K562 (cell line): Measurements from ENCODE around the gene CALHM1. TPM values are rescaled to one million over a fixed set of nuclear protein-coding genes. Genes with fewer than 3 reads are reported as not detected.

Source experiments
- ATAC-seq: fragments of 200-7000 bp; cut with Tn5 transposase; 3 replicates; pipeline ENCODE4 v1.9.1; 2020; ENCODE audit warnings: moderate library complexity
- BruUV-seq: library from RNA; stranded (reverse); fragments of 400-500 nt; replicated peaks from 2 replicates; lab custom pipeline; 2021; lab: Mats Ljungman, UMichigan
- CTCF ChIA-PET: fragments of 300-600 bp; formaldehyde crosslinking; extraction: SDS; loops from one replicate; lab custom pipeline; 2021; ENCODE audit warnings: low intra/inter-chr PET ratio; lab: Yijun Ruan, JAX
- POLR2A ChIA-PET: fragments of 300-600, 350-650 bp; sonication (Branson Sonifier 250); formaldehyde crosslinking; extraction: SDS; loops from one replicate; lab custom pipeline; 2021; ENCODE audit warnings: antibody characterized with exemption, inconsistent platforms; lab: Yijun Ruan, JAX
- DNase-seq, 4 experiments: peaks; one replicate each; pipeline versions ENCODE4 v3.0.0 to v3.0.0-alpha.2; 2011 to 2018; ENCODE audit warnings: low spot score in 3 of 4, mixed read lengths in 3 of 4; ENCODE audit errors: extremely low read depth in 1 of 4
- FAIRE-seq: peaks from 2 replicates; lab custom pipeline; 2011; peaks lifted over from hg19 to GRCh38; lab: Jason Lieb, UNC
- H2AFZ ChIP-seq: 2 replicates; pipeline ENCODE4 v1.6.0; 2011; ENCODE audit warnings: low read depth, low read length, control low read depth, inconsistent platforms
- H3K27ac ChIP-seq: fragments of 200-600 bp; 3 replicates; pipeline ENCODE4 v1.8.0; 2011; ENCODE audit warnings: low read depth, mild to moderate bottlenecking, control low read depth, inconsistent platforms, low read length, moderate library complexity, mixed read lengths; ENCODE audit errors: extremely low read depth
- H3K27me3 ChIP-seq, 2 experiments: fragments of 300-600 bp in 1 of 2; 2 replicates in 1 of 2; 3 replicates in 1 of 2; pipeline versions ENCODE4 v1.6.0 to v1.8.0; 2011; ENCODE audit warnings: inconsistent platforms in 2 of 2, low read length in 2 of 2, mild to moderate bottlenecking in 1 of 2, mixed read lengths in 1 of 2, moderate library complexity in 1 of 2; ENCODE audit not compliant: control insufficient read depth in 2 of 2, insufficient read depth in 2 of 2
- H3K36me3 ChIP-seq: fragments of 300-600 bp; 3 replicates; pipeline ENCODE4 v1.8.0; 2011; ENCODE audit warnings: mild to moderate bottlenecking, low read length, inconsistent platforms; ENCODE audit not compliant: control insufficient read depth, insufficient read depth
- H3K4me1 ChIP-seq, 2 experiments: fragments of 200-600 bp in 1 of 2; replicated peaks in 1 of 2; 2 replicates in 1 of 2; 3 replicates in 1 of 2; pipeline versions ENCODE4 v1.5.1 to v1.8.0; 2011; ENCODE audit warnings: inconsistent platforms in 2 of 2, low read length in 2 of 2, mild to moderate bottlenecking in 1 of 2, mixed read lengths in 1 of 2, moderate library complexity in 1 of 2; ENCODE audit not compliant: control insufficient read depth in 2 of 2, insufficient read depth in 2 of 2
- H3K4me2 ChIP-seq: 2 replicates; pipeline ENCODE4 v1.6.1; 2011; ENCODE audit warnings: low read length, control low read depth, inconsistent platforms, mixed read lengths; ENCODE audit not compliant: insufficient read depth
- H3K4me3 ChIP-seq: fragments of 200-600 bp; sonication (generic), shearing (Covaris generic); 2 replicates; pipeline ENCODE4 v1.5.1; 2016; ENCODE audit warnings: control low read depth, inconsistent platforms
- H3K79me2 ChIP-seq: fragments of 200-600 bp; 3 replicates; pipeline ENCODE4 v1.8.0; 2011; ENCODE audit warnings: low read length, inconsistent platforms; ENCODE audit not compliant: control insufficient read depth, insufficient read depth
- H3K9ac ChIP-seq, 2 experiments: 2 replicates each; pipeline versions ENCODE4 v1.6.0 to v1.6.1; 2011; ENCODE audit warnings: low read depth in 2 of 2, low read length in 2 of 2, control low read depth in 1 of 2, inconsistent platforms in 1 of 2, mild to moderate bottlenecking in 1 of 2, mixed read lengths in 1 of 2; ENCODE audit not compliant: insufficient read depth in 1 of 2
- H3K9me1 ChIP-seq: one replicate; pipeline ENCODE4 v1.6.0; 2011; ENCODE audit warnings: inconsistent platforms, mild to moderate bottlenecking, low read length, moderate library complexity; ENCODE audit not compliant: control insufficient read depth, insufficient read depth
- H3K9me3 ChIP-seq: replicated peaks from 2 replicates; pipeline ENCODE4 v1.5.1; 2011; ENCODE audit warnings: low read depth, low read length, inconsistent platforms; ENCODE audit not compliant: control insufficient read depth, insufficient read depth
- H4K20me1 ChIP-seq: replicated peaks from 2 replicates; pipeline ENCODE4 v1.6.1; 2011; ENCODE audit warnings: low read length, inconsistent platforms, mixed read lengths; ENCODE audit not compliant: control insufficient read depth, insufficient read depth
- CEBPG ChIP-seq, 3 experiments: fragments of 200-800 bp in 1 of 3; sonication (Bioruptor generic) in 1 of 3; sonication (generic) in 1 of 3; formaldehyde crosslinking in 1 of 3; IDR thresholded peaks in 2 of 3; conservative IDR thresholded peaks in 1 of 3; 2 replicates each; pipeline versions ENCODE4 v1.6.1 to v1.8.0; 2016 to 2022; ENCODE audit warnings: missing compliant biosample characterization in 2 of 3, missing genetic modification characterization in 2 of 3, mild to moderate bottlenecking in 1 of 3, missing genetic modification reagents in 1 of 3
- ZFP36 ChIP-seq: fragments of 150-350 bp; IDR thresholded peaks from 2 replicates; pipeline ENCODE4 v1.6.1; 2018; ENCODE audit warnings: low read length, low read depth; ENCODE audit not compliant: partially characterized antibody
- WGBS: fragments of 100-300 bp; shearing (Covaris generic); methylation state at CpG from one replicate; pipeline ENCODE4 v1.1.6; 2016; ENCODE audit warnings: low coverage, mixed read lengths; ENCODE audit not compliant: insufficient coverage; ENCODE audit errors: missing lambda C conversion rate; 5-methylcytosine and 5-hydroxymethylcytosine counted together
- in situ Hi-C: fragments of 300-500 bp; cut with MboI; formaldehyde crosslinking; loops from 4 replicates; pipeline ENCODE4 v1.15.0; 2018; ENCODE audit warnings: inconsistent platforms, mixed read lengths
- intact Hi-C: fragments of 100-400 bp; cut with micrococcal nuclease; formaldehyde crosslinking; loops from 2 replicates; pipeline ENCODE4 v1.14.2; 2022
- polyA plus RNA-seq, 8 experiments: library from polyadenylated mRNA; depleted of rRNA in 4 of 8; stranded (reverse) in 5 of 8; unstranded in 3 of 8; fragments of >200 nt; fragmentation: Nextera tagmentation in 2 of 8; fragmentation: Illumina TruSeq in 1 of 8; extraction: Ambion mirVana in 2 of 8; extraction: Trizol in 1 of 8; gene quantifications; 2 replicates each; pipeline versions ENCODE4 v1.2.1 to v1.2.3, GENCODE V29; 2011 to 2014; ENCODE audit warnings: inconsistent platforms in 1 of 8, missing spikeins in 1 of 8
- total RNA-seq, 7 experiments: library from RNA; depleted of rRNA in 6 of 7; stranded (reverse); fragments of >200 nt in 6 of 7; fragmentation: Illumina TruSeq in 2 of 7; extraction: Trizol in 2 of 7; gene quantifications; 2 replicates each; pipeline versions ENCODE4 v1.2.1 to v1.2.3, GENCODE V29; 2011 to 2021; ENCODE audit warnings: low replicate concordance in 1 of 7
- TF ChIP-seq, protein P1 (sequence below): fragments of 250-450 bp; sonication (Bioruptor Pico); IDR thresholded peaks from 2 replicates; pipeline ENCODE4 v1.4.0; 2020

CALHM1 gene
- total and polyA plus RNA-seq, 9 of the 15 experiments (the other 6 are each of a cell fraction or from before 2014, with no cell fraction given), result 0.03 TPM; not detected in 8

DNA sequence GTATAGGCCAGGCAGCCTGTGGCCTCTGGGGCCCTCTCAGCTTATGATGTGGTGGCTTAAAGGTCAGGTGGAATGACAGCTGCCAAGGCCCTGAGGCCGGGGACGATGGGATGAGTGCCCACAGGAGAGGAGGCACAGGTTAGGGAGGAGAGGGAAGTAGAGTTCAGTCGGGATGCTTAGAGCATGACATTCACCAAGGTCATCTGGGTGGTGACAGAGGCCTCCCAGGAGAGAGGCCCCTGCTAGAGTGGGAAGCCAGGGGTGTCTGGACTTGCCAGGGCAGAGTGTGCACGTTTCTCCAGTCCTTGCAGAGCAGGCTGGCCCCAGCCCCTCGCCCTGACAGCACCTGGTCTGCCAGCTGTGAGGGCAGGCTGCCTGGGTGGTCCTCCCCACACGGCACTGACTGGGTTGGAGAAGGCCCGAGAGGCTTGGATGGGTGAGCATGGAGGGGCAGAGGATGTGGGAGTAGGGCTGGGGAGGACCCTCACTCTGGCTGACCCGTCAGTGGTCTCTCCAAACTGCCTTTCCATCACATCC lies 1.5 kb downstream of the CALHM1 start (continued):
- TF ChIP-seq, protein P1, sequence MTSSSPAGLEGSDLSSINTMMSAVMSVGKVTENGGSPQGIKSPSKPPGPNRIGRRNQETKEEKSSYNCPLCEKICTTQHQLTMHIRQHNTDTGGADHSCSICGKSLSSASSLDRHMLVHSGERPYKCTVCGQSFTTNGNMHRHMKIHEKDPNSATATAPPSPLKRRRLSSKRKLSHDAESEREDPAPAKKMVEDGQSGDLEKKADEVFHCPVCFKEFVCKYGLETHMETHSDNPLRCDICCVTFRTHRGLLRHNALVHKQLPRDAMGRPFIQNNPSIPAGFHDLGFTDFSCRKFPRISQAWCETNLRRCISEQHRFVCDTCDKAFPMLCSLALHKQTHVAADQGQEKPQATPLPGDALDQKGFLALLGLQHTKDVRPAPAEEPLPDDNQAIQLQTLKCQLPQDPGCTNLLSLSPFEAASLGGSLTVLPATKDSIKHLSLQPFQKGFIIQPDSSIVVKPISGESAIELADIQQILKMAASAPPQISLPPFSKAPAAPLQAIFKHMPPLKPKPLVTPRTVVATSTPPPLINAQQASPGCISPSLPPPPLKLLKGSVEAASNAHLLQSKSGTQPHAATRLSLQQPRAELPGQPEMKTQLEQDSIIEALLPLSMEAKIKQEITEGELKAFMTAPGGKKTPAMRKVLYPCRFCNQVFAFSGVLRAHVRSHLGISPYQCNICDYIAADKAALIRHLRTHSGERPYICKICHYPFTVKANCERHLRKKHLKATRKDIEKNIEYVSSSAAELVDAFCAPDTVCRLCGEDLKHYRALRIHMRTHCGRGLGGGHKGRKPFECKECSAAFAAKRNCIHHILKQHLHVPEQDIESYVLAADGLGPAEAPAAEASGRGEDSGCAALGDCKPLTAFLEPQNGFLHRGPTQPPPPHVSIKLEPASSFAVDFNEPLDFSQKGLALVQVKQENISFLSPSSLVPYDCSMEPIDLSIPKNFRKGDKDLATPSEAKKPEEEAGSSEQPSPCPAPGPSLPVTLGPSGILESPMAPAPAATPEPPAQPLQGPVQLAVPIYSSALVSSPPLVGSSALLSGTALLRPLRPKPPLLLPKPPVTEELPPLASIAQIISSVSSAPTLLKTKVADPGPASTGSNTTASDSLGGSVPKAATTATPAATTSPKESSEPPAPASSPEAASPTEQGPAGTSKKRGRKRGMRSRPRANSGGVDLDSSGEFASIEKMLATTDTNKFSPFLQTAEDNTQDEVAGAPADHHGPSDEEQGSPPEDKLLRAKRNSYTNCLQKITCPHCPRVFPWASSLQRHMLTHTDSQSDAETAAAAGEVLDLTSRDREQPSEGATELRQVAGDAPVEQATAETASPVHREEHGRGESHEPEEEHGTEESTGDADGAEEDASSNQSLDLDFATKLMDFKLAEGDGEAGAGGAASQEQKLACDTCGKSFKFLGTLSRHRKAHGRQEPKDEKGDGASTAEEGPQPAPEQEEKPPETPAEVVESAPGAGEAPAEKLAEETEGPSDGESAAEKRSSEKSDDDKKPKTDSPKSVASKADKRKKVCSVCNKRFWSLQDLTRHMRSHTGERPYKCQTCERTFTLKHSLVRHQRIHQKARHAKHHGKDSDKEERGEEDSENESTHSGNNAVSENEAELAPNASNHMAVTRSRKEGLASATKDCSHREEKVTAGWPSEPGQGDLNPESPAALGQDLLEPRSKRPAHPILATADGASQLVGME (CRISPR knock-in tag), result no peak

DNA sequence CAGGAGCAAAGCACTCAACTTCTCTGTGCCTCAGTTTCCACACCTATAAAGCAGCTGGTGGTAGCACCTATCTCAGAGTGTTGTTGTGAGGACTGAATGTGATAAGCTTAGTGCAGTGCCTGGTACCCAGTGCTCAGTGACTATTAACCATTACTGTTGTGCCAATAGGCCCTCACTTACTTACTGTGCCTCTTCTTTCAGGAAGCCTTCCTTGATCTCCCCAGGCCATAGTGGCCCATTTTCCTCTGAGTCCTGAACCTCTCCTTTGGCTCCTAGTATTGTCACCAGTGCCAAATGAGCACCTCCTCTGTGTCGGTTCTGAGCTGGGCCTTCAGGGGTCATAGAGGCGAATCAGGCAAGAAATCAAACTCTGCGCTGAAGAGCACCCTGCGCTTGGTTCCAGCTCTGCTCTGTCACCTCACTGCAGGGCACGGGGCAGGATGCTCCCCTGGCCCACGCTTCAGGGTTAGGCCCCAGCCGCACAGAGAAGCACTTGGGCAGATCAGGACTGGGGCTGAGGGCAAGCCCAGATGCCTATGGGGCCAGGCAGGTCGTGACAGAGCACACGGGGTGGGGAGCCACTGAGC lies 2.5 kb downstream of the CALHM1 start:
- FAIRE-seq, result no peak

More for the DNA sequence above, 2.5 kb downstream of the CALHM1 start:
- no peak overlapping the region for H3K27ac ChIP-seq
- no peak for TF ChIP-seq CEBPG (CRISPR knock-in tag; IDR thresholded peaks at IDR 0.05)
- TF ChIP-seq CEBPG (tag; conservative IDR thresholded peaks at IDR 0.05 in 1 of 2, IDR thresholded peaks at IDR 0.05 in 1 of 2), result no peak
- TF ChIP-seq ZFP36, result peak; percentile 75
- TF ChIP-seq, all 486 proteins: peak for 1
- no peak for DNase-seq
- in situ Hi-C loops, result no loop called here
- intact Hi-C loops, result no loop called here
- ATAC-seq, result no peak
- no peaks in the 10 kb centered on the region; the same call in 1 of the 2 replicates for H4K20me1 ChIP-seq
- no peaks in the 10 kb centered on the region for H3K9me3 ChIP-seq
- POLR2A ChIA-PET, result no interaction called here
- 42% methylated on average over 6 of the region's 9 CpGs for WGBS
- H3K9me1 ChIP-seq, result no peaks in the 10 kb centered on the region
- H3K4me3 ChIP-seq, result no peak overlapping the region
- no peak overlapping the region for H3K9ac ChIP-seq
- H3K27me3 ChIP-seq, result no peaks in the 10 kb centered on the region
- H3K4me1 ChIP-seq, result peaks cover 2 to 18% of the 10 kb centered on the region in 2 experiments; a peak in 3 of 5 replicates
- H3K36me3 ChIP-seq, result no peaks in the 10 kb centered on the region
- no peak overlapping the region for H2AFZ ChIP-seq
- no peaks in the 10 kb centered on the region for H3K79me2 ChIP-seq
- no TSS peak for BruUV-seq
- H3K4me2 ChIP-seq, result no peak overlapping the region
- CTCF ChIA-PET, result no interaction called here
